TTC549 (cell line): ENCODE results near the gene PHPT1.
"Not testable (repeated sequence)": the region's sequence is repeated elsewhere in the genome, so short reads cannot be mapped to it uniquely, and the experiment has no call there.

Source experiments
- FAIRE-seq: peaks from 2 replicates; lab custom pipeline; 2012; peaks lifted over from hg19 to GRCh38; lab: Jason Lieb, UNC

The PHPT1 gene

GRCh38 chr9:136823136-136824046 lies 25.8 kb upstream of the PHPT1 start:
- no peak for FAIRE-seq

- no peak for FAIRE-seq
Measured at GRCh38 chr9:136824496-136825225, 24.5 kb upstream of the PHPT1 start.

- FAIRE-seq = no peak
Measured at GRCh38 chr9:136825295-136826187, 23.7 kb upstream of the PHPT1 start.

- FAIRE-seq = no peak
Measured at GRCh38 chr9:136826188-136826541, 23.0 kb upstream of the PHPT1 start.

GRCh38 chr9:136826703-136827582 lies 22.3 kb upstream of the PHPT1 start:
- FAIRE-seq = no peak

GRCh38 chr9:136827794-136828473 lies 21.3 kb upstream of the PHPT1 start:
- FAIRE-seq = no peak

- FAIRE-seq = no peak
Measured at GRCh38 chr9:136828474-136829140, 20.6 kb upstream of the PHPT1 start.

- no peak for FAIRE-seq
Measured at GRCh38 chr9:136829412-136829811, 19.8 kb upstream of the PHPT1 start.

GRCh38 chr9:136829981-136830885 lies 19.0 kb upstream of the PHPT1 start:
- no peak for FAIRE-seq

GRCh38 chr9:136831002-136831719 lies 18.0 kb upstream of the PHPT1 start:
- no peak for FAIRE-seq

- FAIRE-seq = no peak
Measured at GRCh38 chr9:136831720-136832104, 17.5 kb upstream of the PHPT1 start.

- FAIRE-seq = no peak
Measured at GRCh38 chr9:136832581-136832980, 16.6 kb upstream of the PHPT1 start.

- not testable (repeated sequence) for FAIRE-seq
Measured at GRCh38 chr9:136833381-136834048, 15.7 kb upstream of the PHPT1 start.

GRCh38 chr9:136835162-136835931 lies 13.9 kb upstream of the PHPT1 start:
- FAIRE-seq = no peak

- FAIRE-seq = no peak
Measured at GRCh38 chr9:136835932-136836904, 13.0 kb upstream of the PHPT1 start.
